Lower leg skin (tissue), 3 donors: Measurements from ENCODE around the gene SNX9.

Experiments
- CTCF ChIP-seq, 3 donors: fragments of 450-650 bp; IDR thresholded peaks; one replicate each; pipeline ENCODE4 v1.5.1; 2016; ENCODE audit warnings: antibody characterized with exemption in 3 of 3, mild to moderate bottlenecking in 3 of 3, moderate library complexity in 2 of 3
- POLR2A ChIP-seq, 2 donors: fragments of 450-650 bp; IDR thresholded peaks; one replicate each; pipeline ENCODE4 v1.6.1; 2016 to 2017; ENCODE audit warnings: antibody characterized with exemption in 2 of 2, mild to moderate bottlenecking in 1 of 2, moderate library complexity in 1 of 2

DNA sequence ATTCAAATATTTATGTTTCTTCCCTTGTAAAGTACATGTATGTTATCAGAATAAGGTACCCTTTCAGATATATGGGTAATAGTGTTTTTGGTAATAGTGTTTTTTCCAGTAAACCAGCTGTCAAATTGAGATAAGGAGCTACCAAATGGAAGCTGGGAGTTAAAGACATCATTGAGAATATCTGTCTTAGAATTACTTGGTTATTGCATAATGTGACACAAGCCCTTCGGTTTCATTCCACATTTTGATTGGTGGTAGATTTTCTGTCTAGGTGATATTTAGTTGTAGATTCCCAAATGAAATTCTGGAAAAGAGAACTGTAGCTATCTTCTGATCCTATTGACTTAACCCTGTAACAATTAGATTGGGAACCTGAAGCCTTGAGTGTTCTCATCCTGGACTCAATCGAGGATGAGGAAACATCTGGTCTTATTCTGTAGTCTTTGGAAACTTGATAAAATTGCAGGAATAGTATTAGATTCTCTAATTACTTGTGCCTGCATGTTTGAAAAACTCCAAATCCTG, 83.6 kb downstream of the SNX9 start:
- TF ChIP-seq CTCF (IDR thresholded peaks at IDR 0.05) (no peak), POLR2A (IDR thresholded peaks at IDR 0.05) (no peak)
